ENCODE measurements around the gene KCTD17. TPM values are rescaled to one million over a fixed set of nuclear protein-coding genes. Genes with fewer than 3 reads are reported as not detected.

The KCTD17 gene
- polyA plus RNA-seq, 2 of the 4 experiments (the other 2 are of a cell fraction), result 18.7 to 37.1 TPM

GRCh38 chr22:37088750-37089408 is 37.3 kb downstream of the KCTD17 start:
- Histone ChIP-seq H3K4me2 (peak overlapping the region; percentile 46), H3K9me3 (no peaks in the 10 kb centered on the region), H3K4me1 (peaks cover 23% of the 10 kb centered on the region), H3K27ac (peak overlapping the region; percentile 40 to 48; a peak in 5 of 6 replicates), H3K4me3 (no peak overlapping the region)
- ChIA-PET POLR2A (no interaction called here), CTCF (interaction anchor here (0.6 to 2.4 kb wide), 5 partner anchors 10 to 296 kb away, joined by 3 to 7 read pairs (median 4); no protein-coding TSS in a partner anchor)
- ATAC-seq (peak in 1 of 2 experiments; percentile 29; a peak in 2 of 6 replicates), DNase-seq (ENCODE audit: low read depth in 1 of 2, low spot score in 1 of 2) (no peak), FAIRE-seq (no peak)
- no peak for TF ChIP-seq ZC3H11A (IDR thresholded peaks at IDR 0.05)
- TF ChIP-seq BHLHE40 (IDR thresholded peaks at IDR 0.05; ENCODE audit: low read depth, low read length), result no peak
- TF ChIP-seq MYC (IDR thresholded peaks at IDR 0.05; ENCODE audit: borderline replicate concordance, low read length), result no peak
- TF ChIP-seq SREBF2 (IDR thresholded peaks at IDR 0.05), result no peak
- WGBS (ENCODE audit: missing lambda C conversion rate), result 55% methylated on average over 17 of the region's 17 CpGs

- Histone ChIP-seq H3K4me3 (no peak overlapping the region), H3K4me2 (peak overlapping the region; percentile 46), H3K9me3 (no peaks in the 10 kb centered on the region), H3K4me1 (peaks cover 23% of the 10 kb centered on the region), H3K27ac (peak overlapping the region; percentile 40 to 48; a peak in 4 of 6 replicates)
- ChIA-PET POLR2A (no interaction called here), CTCF (interaction anchor here (0.6 to 1.5 kb wide), 2 partner anchors 171 to 296 kb away, joined by 3 to 4 read pairs; no protein-coding TSS in a partner anchor)
- 64% methylated on average over 1 of the region's 12 CpGs for WGBS (ENCODE audit: missing lambda C conversion rate)
- TF ChIP-seq CBX8 (IDR thresholded peaks at IDR 0.05) (no peak), NPAS2 (CRISPR knock-in tag; IDR thresholded peaks at IDR 0.05; ENCODE audit: borderline replicate concordance) (no peak), USF2 (IDR thresholded peaks at IDR 0.05) (no peak), HDAC2 (IDR thresholded peaks at IDR 0.05) (no peak), JUNB (IDR thresholded peaks at IDR 0.05) (no peak), NFE2L2 (conservative IDR thresholded peaks at IDR 0.05; ENCODE audit: low read length) (no peak)
- DNase-seq (ENCODE audit: low read depth in 1 of 2, low spot score in 1 of 2), result peak in 1 of 2 experiments; percentile 33
- no peak for FAIRE-seq
- ATAC-seq, result peak; percentile 35 to 44; a peak in 5 of 6 replicates
These were observed 37.9 kb downstream of the KCTD17 start for GRCh38 chr22:37089434-37089833.

- H3K27ac ChIP-seq, result no peak overlapping the region
- H3K4me2 ChIP-seq, result no peak overlapping the region
- CTCF ChIA-PET, result interaction anchor here (1.0 to 1.5 kb wide), 2 partner anchors 11 to 61 kb away, joined by 3 to 4 read pairs; no protein-coding TSS in a partner anchor
- no peak overlapping the region for H3K4me3 ChIP-seq
- no peak for TF ChIP-seq NPAS2 (CRISPR knock-in tag; IDR thresholded peaks at IDR 0.05; ENCODE audit: borderline replicate concordance)
- no peak for TF ChIP-seq BHLHE40 (IDR thresholded peaks at IDR 0.05; ENCODE audit: low read depth, low read length)
- TF ChIP-seq RFX5 (IDR thresholded peaks at IDR 0.05), result no peak
- no peak for TF ChIP-seq HEYL (CRISPR knock-in tag; IDR thresholded peaks at IDR 0.05)
- TF ChIP-seq MYC (IDR thresholded peaks at IDR 0.05; ENCODE audit: borderline replicate concordance, low read length), result no peak
- no peak for TF ChIP-seq GATA3 (IDR thresholded peaks at IDR 0.05; ENCODE audit: borderline replicate concordance)
- no peak for TF ChIP-seq NFE2L2 (conservative IDR thresholded peaks at IDR 0.05; ENCODE audit: low read length)
- TF ChIP-seq JUN (IDR thresholded peaks at IDR 0.05), result no peak
- no peak for TF ChIP-seq ESRRA (IDR thresholded peaks at IDR 0.05; ENCODE audit: borderline replicate concordance, low read length)
- no peak for FAIRE-seq
- H3K9me3 ChIP-seq, result no peaks in the 10 kb centered on the region
- ATAC-seq, result no peak
- POLR2A ChIA-PET, result no interaction called here
- WGBS (ENCODE audit: missing lambda C conversion rate), result 77% methylated on average over 8 of the region's 9 CpGs
- DNase-seq (ENCODE audit: low read depth in 1 of 2, low spot score in 1 of 2), result no peak
- H3K4me1 ChIP-seq, result peaks cover 23% of the 10 kb centered on the region
These were observed 39.6 kb downstream of the KCTD17 start for GRCh38 chr22:37090920-37091695.

- Histone ChIP-seq H3K9me3 (no peaks in the 10 kb centered on the region), H3K27ac (no peak overlapping the region), H3K4me2 (no peak overlapping the region), H3K4me1 (peaks cover 23% of the 10 kb centered on the region), H3K4me3 (no peak overlapping the region)
- DNase-seq (ENCODE audit: low read depth in 1 of 2, low spot score in 1 of 2) (no peak), FAIRE-seq (no peak), ATAC-seq (no peak)
- POLR2A ChIA-PET, result no interaction called here
- 77% methylated on average over 7 of the region's 7 CpGs for WGBS (ENCODE audit: missing lambda C conversion rate)
- CTCF ChIA-PET, result interaction anchor here (0.9 kb wide), 1 partner anchor 11 kb away, joined by 3 read pairs; no protein-coding TSS in a partner anchor
- no peak for TF ChIP-seq RCOR1 (IDR thresholded peaks at IDR 0.05; ENCODE audit: low read depth, low read length)
- TF ChIP-seq REST (IDR thresholded peaks at IDR 0.05), result no peak
- no peak for TF ChIP-seq HOXB13 (CRISPR knock-in tag; IDR thresholded peaks at IDR 0.05; ENCODE audit: low read depth)
- TF ChIP-seq CBX2 (IDR thresholded peaks at IDR 0.05; ENCODE audit: borderline replicate concordance, low read depth), result no peak
- no peak for TF ChIP-seq JUN (IDR thresholded peaks at IDR 0.05)
- TF ChIP-seq HOXB5 (CRISPR knock-in tag; IDR thresholded peaks at IDR 0.05), result no peak
- no peak for TF ChIP-seq NFE2L2 (conservative IDR thresholded peaks at IDR 0.05; ENCODE audit: low read length)
- TF ChIP-seq HEYL (CRISPR knock-in tag; IDR thresholded peaks at IDR 0.05), result no peak
- no peak for TF ChIP-seq JUNB (IDR thresholded peaks at IDR 0.05)
- no peak for TF ChIP-seq BHLHE40 (IDR thresholded peaks at IDR 0.05; ENCODE audit: low read depth, low read length)
- TF ChIP-seq ZSCAN20 (CRISPR knock-in tag; IDR thresholded peaks at IDR 0.05), result no peak
- TF ChIP-seq MAX (IDR thresholded peaks at IDR 0.05), result no peak
- TF ChIP-seq TFCP2L1 (CRISPR knock-in tag; IDR thresholded peaks at IDR 0.05), result no peak
- TF ChIP-seq PHF8 (IDR thresholded peaks at IDR 0.05; ENCODE audit: borderline replicate concordance, low read depth), result no peak
- TF ChIP-seq RARB (CRISPR knock-in tag; IDR thresholded peaks at IDR 0.05), result no peak
These were observed 40.5 kb downstream of the KCTD17 start for GRCh38 chr22:37091994-37092393.

Data from A549 (cell line).